HG03045 (cell line): ENCODE results near the gene MAGOH.
"Not testable (repeated sequence)": the region's sequence is repeated elsewhere in the genome, so short reads cannot be mapped to it uniquely, and the experiment has no call there.

Experiments used
- ATAC-seq: cut with Tn5 transposase; IDR thresholded peaks from one replicate; pipeline ENCODE4 v1.9.1; 2021; ENCODE audit warnings: mild to moderate bottlenecking, moderate library complexity; ENCODE audit not compliant: unreplicated experiment

MAGOH gene

DNA sequence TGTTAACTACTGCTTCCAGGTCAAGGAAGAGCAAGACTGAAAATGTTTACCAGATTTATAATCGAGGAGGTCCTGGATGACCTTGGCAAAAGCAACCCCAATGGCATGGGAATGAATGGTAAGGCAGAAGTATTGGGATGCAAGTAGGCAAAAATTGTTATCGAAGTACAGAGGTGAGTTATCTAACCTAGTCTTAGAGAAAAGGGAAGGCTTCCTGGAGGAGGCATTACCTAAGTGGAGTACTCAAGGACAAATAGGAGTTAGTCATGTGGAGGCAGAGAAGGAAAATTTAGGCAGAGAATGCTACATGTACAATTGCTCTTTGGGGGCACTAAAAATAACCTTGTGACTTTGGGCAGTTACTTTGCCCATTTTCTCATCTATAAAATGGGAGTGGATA lies 3.5 kb upstream of the MAGOH start:
- no peak for ATAC-seq

DNA sequence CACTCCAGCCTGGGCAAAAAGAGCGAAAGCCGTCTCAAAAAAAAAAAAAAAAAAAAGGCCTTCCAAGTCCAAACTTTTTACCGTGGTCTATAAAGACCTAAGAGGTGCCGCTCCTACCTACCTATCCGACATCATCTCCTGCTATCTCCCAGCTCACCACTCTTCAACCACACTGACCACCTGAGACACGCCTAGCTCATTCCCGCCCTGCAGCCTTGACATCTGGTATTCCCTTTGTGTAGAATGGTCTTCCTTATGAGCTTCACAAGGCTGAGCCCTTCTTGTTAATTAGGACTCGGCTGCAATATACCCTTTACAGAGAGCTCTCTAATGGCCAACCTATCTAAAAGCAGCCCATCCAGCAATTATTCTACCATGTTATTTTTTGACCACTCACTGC lies 680 bp downstream of the MAGOH start:
- no peak for ATAC-seq

DNA sequence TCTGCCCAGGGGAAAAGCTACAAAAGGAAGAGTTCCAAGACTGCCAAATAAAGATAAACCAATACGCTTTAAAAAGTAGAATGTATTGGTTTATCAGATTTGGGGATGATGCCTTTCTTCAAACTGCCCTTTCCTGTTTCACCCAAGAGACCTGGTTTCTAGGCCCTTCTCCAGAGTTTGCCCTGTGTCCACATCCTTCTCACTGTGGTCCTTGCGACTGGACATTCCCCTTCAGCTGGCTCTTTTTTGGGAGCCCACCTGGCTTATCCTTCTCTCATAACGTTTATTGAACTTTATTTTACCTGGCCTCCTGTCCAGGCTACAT lies 17.4 kb downstream of the MAGOH start:
- ATAC-seq = no peak

DNA sequence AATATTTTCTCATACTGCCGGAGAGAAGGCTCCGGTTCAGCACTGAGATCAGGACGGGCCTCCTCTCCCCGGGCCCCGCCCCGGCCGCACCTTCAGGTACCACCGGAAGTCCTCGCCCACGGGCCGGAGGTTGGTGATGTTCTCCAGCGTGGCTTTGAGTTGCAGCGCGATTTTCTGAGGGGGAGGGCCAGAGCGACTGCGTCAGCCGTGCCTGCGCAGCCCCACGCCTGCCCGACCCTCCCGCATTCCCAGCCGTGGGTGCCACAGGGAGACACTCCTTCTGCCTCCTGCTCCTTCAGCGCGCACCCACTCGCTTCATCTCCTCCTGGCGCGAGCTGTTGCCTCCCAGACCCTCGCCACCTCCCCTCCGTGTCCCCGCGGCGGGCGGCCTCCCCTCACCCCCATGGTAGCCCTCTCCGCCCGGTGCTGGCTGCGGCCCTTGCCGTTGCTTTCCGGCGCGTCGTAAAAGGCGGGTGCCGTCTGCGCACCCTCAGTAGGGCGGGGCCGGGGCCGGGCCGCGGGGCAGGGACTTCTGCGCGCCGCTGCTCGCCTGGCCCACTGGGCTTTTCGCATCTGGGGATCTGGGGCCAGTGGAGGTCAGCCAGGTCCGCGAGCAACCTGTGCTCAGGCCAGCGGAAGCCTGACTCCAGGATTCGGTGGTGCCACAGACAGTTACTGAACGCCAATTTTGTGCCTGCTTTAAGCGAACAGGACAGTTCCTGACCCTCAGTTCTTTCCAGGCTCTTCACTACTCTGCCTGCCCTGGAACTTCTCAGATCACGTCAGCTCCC lies 18.0 kb downstream of the MAGOH start, which contains the start of gene CZIB:
Gene CZIB (minus strand): TSS at position 464 of the 791 bp plus-strand sequence. CDS start 59 bp downstream, at position 405.
- ATAC-seq = peak; percentile 93

DNA sequence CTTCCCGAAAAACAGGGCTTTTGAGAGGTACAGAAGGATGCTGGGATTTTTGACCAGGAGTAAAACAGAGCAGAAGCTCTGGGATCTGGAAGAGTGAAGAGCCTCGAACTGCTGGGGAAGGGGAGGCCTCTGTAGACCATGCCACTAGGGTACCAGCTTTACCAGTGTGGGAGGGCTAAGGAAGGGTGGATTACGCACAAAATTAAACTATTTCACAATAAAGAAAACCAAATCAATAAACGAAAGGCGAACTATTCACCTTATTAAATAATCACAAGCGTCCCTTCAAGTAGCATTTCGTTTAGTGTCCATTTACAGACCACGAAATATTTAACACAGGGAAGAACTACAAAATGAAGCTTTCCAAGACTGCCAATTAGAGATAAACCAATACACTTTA lies 18.6 kb downstream of the MAGOH start:
- no peak for ATAC-seq

DNA sequence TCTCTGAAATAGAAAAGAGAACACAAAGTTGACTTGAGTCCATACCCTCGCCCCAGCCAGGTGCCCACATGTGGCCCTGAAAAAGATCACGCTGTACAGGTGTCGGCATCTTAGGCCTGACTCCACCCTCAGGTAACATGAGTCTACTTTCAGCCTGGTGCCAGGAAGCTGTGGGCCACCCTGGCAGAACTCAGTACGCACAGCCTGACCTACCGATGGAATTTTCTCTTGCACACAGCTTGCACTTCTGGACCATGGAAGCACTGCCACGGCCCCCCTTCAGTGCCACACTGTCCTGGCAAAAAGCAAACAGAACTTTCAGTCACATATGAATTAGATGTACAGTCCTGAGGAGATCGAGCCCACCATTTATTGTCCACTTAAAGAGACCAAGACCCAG lies 20.1 kb downstream of the MAGOH start:
- ATAC-seq = no peak

DNA sequence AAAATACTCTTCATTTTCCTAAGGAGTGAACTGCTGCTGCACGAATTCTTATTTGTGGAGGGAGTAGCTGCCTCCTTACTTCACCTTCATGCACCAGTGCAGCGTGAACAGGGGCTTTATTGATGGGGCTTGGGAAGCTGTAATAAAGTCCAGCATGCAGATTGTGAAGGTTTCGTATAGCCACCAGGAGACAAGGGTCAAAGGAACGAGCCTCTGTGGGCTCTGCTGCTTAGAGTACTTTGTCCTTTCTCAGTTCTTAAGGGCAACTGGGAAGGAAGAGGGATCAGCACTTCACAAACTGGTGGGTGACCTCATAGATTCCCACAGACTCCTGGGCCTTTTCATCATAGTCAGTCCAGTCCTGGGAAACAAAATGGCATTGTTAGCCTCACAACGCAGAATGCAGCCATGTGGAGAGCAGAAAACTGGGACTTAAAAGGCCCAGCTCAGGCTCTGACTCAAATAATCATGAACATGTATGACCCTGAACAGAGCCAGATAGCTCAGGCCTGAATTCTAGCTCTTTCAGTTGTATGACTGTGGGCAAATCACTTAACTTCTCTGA lies 23.9 kb downstream of the MAGOH start:
- ATAC-seq = no peak

DNA sequence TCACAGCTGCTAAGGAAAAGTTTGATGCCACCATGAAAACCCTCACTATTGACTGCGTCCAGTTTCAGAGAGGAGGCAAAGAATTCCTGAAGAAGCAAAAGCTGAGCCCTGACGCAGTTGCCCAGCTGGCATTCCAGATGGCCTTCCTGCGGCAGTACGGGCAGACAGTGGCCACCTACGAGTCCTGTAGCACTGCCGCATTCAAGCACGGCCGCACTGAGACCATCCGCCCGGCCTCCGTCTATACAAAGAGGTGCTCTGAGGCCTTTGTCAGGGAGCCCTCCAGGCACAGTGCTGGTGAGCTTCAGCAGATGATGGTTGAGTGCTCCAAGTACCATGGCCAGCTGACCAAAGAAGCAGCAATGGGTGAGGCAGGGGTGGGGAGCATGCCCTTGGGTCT lies 27.4 kb downstream of the MAGOH start:
- ATAC-seq = no peak

DNA sequence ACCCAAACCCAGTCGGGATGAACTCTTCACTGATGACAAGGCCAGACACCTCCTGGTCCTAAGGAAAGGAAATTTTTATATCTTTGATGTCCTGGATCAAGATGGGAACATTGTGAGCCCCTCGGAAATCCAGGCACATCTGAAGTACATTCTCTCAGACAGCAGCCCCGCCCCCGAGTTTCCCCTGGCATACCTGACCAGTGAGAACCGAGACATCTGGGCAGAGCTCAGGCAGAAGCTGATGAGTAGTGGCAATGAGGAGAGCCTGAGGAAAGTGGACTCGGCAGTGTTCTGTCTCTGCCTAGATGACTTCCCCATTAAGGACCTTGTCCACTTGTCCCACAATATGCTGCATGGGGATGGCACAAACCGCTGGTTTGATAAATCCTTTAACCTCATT lies 28.0 kb downstream of the MAGOH start:
- ATAC-seq = no peak

DNA sequence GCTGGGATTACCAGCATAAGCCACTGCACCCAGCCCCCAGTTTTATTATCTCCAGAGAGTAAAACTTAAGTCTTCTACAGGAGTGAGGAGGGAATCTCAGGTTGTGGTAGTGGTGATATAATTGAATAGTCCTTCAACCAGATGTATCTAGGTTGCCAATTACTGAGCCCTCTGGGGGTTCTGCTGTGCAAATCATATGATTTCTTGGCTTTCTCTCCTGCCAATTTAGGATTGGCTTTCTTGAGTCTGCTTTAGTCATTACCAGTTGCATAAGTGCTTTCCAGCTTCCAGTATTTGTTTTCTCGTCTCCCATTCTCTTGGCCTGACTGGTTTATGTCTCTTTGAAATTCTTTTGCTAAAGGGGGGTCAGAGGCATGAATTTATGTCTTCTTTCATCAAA lies 30.6 kb downstream of the MAGOH start:
- no peak for ATAC-seq

DNA sequence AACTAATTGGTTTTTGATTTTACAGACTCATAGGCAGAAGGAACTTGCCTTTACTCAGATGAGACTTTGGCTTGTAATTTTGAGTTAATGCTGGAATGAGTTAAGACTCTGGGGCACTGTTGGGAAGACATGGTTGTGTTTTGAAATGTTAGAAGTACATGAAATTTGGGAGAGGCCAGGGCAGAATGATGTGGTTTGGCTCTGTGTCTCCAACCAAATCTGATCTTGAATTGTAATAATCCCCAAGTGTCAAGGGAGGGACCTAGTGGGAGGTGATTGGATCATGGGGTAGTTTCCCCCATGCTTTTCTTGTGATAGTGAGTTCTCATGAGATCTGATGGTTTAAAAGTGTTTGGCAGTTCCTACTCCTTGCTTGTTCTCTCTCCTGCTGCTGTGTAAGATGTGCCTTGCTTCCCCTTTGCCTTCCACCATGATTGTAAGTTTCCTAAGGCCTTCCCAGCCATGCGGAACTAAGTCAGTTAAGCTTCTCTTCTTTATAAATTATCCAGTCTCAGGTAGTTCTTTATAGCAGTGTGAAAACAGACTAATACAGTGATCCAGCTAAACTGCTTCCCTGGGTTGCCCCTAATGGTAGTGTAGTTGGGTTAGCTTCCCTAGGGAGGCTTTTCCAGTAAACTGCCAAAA lies 31.5 kb downstream of the MAGOH start:
- no peak for ATAC-seq

DNA sequence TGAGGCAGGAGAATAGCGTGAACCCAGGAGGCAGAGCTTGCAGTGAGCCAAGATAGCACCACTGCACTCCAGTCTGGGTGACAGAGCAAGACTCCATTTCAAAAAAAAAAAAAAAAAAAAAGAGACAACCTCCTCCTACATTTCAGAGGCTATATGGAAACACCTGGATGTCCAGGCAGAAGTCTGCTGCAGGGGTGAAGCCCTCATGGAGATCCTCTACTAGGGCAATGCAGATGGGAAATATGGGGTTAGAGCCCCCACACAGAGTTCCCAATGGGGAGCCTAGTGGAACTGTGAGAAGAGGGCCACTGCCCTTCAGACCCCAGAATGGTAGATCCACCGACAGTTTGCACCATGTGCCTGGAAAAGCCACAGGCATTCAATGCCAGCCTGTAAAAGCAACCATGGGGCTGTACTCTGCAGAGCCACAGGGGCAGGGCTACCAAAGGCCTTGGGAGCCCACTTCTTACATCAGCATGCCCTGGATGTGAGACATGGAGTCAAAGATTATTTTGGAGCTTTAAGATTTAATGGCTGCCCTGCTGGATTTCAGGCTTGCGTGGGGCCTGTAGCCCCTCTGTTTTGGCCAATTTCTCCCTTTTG lies 32.1 kb downstream of the MAGOH start:
- not testable (repeated sequence) for ATAC-seq

DNA sequence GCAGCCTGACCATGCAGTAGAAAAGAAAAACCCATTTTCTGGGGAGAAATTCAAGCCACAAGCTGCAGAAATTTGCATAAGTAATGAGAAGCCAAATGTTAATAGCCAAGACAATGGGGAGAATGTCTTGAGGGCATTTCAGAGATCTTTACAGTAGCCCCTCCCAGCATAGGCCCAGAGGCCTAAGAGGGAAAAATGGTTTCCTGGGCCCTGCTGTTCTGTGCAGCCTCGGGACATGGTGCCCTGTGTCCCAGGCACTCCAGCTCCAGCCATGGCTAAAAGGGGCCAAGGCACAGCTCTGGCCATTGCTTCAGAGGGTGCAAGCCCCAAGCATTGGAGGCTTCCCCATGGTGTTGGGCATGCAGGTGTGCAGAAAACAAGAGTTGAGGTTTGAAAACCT lies 32.8 kb downstream of the MAGOH start:
- ATAC-seq = not testable (repeated sequence)

DNA sequence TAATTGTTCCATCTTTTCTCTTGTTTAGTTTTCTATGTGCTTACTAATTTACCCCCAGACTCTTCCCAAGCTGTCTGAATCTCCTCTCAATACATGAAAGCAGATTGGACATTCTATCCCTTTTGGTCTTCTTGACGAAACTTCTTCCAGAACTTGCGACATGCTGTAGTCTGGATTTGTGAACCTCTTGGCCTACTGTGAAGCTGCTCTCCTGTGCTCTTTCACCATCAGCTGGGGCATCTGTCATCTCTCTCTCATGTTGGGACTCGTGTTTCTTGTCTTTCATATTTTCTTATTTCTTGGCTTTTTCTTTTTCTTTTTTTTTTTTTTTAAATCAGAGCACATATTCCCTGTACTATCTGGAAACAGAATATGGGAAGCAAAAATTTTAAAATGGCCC lies 34.9 kb downstream of the MAGOH start:
- no peak for ATAC-seq

DNA sequence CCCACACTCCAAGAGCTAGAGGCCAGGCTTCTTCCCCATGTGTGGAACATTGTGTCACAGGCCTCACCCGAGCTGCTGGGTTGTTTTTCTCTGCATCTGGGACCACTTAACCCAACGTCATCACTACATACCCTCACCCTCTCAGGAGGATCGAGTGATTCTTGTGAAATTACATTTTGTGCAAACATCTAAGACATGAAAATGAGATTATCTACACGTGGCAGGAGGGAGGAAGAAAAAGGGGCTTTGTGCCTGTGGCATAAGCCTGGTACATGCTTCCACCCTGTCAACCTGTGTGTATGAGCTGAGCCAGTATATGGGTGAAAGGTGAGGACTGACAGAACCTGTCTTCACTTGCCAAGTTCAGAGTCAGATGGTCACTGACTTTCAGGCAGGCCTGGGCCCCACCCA lies 40.1 kb downstream of the MAGOH start:
- no peak for ATAC-seq

DNA sequence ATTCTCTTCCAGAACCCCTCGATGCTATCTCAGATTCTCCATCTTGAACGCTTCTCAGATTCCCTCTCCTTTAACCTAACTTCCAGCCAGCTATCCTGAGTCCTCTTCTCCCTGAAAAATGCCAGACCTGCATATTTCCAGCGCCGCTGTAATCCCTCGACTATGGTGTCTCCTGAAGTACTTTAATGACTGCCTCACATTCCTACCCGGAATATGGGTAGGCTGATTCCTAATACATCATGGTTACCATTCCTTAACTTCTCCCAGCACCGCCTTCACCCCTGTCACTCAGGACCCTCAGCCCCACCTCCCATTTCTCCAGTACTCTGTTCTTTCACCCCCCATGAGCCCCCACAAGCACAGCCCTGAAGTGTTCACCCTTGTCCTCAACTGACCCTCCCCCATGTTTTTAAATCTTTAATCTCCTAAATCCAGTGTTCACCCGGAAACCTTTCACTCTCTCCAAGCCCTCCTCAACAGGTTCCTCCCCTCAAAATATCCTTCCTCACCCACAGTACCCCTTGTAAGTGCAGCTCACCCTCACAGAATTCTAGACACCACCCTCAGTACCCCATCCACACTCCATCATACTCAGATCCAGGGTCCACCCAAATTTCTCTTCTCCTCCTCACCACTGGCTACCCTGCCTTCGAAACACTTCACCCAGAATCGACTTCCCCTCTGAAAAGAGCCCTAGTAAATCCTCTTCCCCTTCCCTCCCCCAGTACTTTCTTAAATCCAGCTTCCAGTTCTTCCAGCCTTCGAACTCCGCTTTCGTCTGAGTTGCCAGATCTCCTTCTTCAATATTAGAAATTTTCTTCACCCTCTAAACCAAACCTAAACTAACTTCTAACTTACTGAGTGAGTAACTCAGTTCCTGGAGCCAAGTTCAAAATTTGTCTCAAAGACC lies 40.8 kb downstream of the MAGOH start:
- ATAC-seq = no peak

DNA sequence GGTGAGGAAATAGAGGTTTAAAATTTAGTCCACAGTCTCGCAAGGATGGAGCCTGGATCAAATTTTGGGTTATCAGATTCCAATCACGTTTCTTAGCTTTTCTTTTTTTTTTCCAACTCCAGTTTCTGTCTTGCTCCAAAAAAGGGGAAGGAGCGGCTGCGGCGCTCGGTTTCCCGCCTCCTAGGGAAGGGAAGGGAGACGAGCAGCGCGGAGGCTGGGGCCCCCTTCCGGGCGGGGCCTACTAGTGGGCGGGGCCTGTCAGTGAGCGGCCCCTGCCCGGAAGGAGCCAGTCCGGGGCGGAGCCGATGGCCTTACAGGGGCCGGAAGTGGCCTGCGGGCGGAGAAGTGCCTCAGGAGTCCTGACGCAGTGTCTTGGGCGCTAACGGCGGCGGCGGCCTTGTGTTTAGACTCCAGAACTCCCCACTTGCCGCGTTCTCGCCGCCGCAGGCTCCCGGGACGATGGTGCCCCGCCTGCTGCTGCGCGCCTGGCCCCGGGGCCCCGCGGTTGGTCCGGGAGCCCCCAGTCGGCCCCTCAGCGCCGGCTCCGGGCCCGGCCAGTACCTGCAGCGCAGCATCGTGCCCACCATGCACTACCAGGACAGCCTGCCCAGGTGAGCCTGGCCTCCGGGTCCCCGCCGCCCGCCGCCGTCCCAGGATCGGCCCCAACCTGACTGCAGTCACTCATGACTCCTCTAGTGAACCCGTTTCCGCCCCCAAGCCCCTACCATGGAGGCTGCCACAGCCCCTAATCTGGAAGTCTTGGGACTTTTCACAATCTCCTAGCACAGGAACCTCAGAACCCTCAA lies 41.6 kb downstream of the MAGOH start, which contains the start of gene CPT2:
Gene CPT2 (plus strand): TSS at position 340 of the 806 bp plus-strand sequence. CDS start 120 bp downstream, at position 460.
- peak; percentile 99 for ATAC-seq

DNA sequence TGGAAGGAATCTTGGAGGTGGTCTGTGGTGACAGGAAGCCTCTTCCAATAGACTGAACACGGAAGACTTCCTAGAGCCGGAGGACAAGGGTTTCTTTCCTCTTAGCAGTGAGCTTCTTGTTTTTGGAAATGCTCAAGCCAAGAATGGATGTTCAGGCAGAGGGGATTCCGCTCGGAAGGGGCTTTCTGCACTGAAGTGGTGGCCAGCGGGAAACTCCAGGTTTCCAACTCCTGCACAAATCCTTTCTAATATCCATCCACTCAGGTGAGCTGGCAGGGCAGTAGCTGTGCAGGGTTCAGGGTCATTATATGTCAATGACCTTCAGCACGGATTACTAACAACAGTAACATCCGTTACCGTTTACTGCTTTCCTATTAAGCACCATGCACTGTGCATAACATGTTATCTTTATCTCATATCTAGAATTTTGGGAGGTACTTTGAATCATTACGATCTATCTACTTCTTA lies 42.3 kb downstream of the MAGOH start:
- ATAC-seq = peak; percentile 6

DNA sequence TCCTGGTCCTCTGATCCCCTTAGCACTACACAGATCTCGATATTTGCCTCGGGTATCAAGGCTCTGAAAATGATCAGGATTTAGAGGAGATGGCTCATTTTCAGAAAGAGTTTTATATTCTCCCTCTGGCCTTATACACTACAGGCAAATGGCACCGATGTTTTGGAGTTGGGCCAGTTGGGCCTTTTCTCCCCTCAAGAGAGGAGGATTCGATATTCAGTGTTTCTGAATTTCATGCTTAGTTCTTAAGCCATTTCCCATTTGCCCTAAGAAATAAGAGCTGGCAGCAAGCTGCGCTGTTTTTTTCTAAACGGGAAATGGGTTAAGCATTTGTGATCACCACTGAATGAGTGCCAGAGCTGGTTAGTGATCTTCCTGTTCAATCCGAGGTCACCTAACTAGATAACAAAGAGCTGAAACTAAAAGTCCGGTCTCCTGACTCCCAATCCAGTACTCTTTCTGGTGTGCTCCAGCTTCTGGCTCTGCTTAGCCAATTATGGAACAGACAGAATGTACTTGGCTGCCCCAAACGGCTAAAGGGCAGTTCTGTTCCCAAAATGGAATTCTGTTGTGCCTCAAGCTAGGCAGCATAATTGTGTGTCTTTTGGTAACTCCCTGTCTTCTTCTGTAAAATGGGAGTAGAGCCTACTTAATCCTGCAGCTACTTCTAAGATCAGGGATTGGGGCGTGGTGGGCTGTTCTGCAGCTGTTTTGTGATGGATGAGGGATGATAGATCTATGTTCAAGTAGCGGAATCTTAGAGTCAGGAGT lies 42.9 kb downstream of the MAGOH start:
- ATAC-seq = no peak
